GM21576 (cell line): Measurements from ENCODE around the gene MAPK4.
"Not testable (repeated sequence)": the region's sequence is repeated elsewhere in the genome, so short reads cannot be mapped to it uniquely, and the experiment has no call there.

Source experiments
- ATAC-seq: cut with Tn5 transposase; IDR thresholded peaks from one replicate; pipeline ENCODE4 v1.9.1; 2021; ENCODE audit warnings: mild to moderate bottlenecking, moderate library complexity; ENCODE audit not compliant: unreplicated experiment

MAPK4 gene

DNA sequence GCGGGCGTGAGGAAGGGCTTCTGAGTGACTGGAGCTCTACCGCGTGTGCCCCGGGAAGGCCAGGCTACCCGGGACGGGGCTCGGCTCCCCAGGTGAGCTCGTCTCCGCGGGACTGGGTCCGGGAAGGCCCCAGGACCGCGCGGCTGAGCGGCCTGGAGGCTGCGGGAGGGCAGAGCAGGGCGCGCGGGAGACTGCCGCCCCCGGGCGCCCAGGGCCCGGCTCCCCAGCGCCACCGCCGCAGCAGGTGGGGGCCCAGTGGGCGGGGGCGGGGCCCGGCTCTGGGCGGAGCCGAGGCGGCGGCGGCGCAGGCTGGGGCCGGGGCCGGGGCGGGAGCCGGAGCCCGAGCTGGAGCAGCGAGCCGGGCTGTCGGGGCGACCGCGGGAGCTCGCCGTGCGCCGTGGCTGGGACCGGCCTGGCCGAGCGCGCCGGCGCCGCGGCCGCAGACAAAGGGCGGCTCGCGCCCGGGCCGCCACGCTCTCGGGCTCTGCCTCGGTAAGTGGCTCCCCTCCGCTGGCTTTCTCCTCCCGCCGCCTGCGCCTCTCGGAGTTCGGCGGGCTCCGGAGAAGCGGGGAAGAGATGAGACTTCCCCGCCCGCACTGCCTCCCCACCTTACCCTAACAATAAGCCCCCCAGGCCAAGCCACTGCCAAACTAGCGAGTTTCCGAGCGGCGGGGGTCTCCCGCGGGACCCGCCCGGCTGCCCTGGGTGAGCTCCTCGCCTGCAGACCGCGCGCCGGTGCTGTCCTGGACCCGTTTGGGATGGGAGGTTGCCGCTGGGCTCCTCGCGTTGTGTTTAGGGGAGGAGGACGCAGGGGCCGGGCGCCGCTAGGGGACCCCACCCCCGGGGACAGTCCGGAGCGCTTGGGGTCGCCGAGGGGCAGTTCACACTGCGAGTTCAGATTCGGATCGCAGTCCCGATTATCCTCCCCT is at the start of gene MAPK4:
MAPK4 (plus strand) TSS at position 336 of the 929 bp plus-strand sequence. CDS start 103,872 bp downstream, outside the sequence.
- ATAC-seq: no peak

- not testable (repeated sequence) for ATAC-seq
Observed at GRCh38 chr18:50517277-50517676, 42.6 kb upstream of the MAPK4 start.

DNA sequence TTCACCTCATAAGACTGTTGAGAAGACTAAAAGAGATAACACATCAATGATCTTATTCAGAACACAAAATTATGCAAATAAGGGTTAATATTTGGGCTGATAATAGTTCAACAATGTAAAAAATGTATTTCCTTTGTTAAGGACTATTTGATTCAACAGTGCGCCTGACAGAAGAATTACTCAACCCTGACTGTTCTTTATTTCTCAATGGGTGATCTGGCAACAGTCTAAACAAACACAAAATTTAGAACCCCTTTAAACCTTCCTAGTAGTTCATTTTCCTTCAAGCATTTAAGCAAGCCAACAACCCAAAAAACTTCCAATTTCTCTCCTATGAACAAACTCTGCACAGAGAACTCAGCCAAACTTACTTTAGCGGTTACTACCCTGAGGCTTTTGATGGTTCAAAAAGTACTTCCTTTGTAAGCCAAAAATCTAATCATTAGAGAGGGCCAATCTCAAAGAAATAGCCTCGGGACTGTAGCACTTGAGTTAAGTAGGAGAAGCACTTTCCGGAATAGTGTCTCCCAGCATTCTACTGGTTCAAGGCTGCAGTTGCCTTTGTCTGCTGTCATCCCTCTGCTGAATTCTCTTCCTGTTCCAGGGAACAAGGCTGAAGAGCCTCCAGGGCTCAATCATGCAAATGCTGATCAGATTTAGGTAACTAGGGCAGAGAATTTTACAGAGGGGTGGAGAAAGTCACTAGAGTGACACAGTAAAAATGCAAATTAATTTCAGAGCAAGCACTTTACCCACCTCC is 40.9 kb upstream of the MAPK4 start:
- ATAC-seq: no peak

DNA sequence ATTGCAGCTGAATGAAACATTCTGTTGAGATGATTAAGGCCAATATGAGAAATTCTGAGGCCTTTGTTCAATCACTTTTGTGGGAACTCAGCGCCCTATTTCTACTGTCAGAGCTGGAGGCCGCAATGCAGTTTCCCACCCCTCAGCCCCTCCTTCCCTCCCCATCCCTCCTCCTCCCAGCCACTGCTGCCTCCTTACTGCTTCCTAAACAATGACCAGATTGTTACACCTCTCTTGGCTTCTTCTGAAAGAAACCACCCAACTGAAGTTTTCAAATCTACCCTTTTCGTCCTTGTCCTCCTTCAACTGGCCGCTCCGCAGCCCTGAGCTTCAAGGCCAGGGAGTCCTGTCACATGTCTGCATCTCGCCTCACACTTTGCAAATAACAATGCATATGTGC is 36.7 kb upstream of the MAPK4 start:
- ATAC-seq: no peak

GRCh38 chr18:50527636-50528307 is 32.1 kb upstream of the MAPK4 start:
- ATAC-seq: no peak

DNA sequence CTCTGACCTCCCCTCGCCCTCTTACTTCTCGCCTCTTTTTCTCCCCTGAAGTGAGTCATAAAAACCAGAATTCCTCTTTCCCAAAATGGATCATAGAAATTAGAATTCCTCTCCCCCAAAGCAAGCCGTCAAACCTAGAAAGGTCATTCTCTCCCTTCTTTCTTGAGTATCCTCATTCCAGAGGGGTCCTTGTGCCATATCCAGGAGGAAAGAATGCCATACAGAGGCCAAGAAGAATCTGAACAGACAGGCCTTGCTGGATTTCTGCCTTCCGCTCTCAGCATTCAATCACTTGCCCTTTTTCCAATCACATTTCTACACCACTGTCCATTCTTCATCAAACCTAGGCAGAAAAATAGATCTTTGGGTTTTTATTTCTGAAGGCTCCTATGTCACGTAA is 31.1 kb upstream of the MAPK4 start:
- ATAC-seq: no peak

DNA sequence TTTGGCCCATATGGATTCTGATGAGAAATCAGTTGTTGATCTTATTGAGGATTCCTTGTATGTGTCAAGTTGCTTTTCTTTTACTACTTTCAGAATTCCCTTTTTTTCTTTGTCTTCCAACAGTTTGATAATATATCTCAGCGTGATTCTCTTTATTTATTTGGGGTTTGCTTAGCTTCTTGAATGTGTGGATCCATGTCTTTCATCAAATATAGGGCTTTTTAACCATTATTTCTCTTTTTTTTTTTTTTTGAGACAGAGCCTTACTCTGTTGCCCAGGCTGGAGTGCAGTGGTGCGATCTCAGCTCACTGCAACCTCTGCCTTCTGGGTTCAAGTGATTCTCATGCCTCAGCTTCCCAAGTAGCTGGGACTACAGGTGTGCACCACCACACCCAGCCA is 26.1 kb upstream of the MAPK4 start:
- not testable (repeated sequence) for ATAC-seq

DNA sequence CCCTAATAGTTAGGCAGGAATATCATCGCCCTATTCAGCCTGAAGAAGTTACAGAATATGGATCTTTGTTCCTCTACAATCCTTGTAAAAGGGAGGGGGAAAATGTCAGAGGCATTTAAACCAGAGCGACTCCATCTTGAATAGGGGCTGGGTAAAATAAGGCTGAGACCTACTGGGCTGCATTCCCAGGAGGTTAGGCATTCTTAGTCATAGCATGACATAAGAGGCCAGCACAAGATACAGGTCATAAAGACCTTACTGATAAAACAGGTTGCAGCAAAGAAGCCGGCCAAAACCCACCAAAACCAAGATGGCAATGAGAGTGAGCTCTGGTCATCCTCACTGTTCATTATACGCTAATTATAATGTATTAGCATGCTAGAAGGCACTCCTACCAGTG is 15.4 kb upstream of the MAPK4 start:
- ATAC-seq: not testable (repeated sequence)

DNA sequence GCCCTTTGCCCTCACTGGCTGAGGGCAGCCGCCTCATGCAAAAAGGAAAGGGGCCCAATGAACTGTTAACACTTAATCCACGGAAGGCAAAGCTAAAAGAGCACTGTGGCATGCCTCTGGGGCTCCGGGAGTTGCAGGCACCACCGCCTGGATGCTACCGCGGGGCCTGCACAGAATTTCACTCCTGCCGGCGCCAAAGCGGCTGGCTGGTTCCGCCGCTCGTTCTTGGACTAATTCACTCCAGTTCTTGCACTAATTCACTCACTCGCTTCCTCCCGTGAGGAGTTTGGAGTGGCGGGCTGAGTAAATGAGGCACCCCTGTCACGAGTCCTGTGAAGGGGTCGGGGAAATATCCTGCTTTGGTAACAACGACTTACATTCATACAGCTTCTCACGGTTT is 14.0 kb upstream of the MAPK4 start:
- ATAC-seq: no peak

GRCh38 chr18:50548160-50548559 is 11.7 kb upstream of the MAPK4 start:
- ATAC-seq: no peak

- ATAC-seq: not testable (repeated sequence)
Observed at GRCh38 chr18:50551651-50552050, 8.2 kb upstream of the MAPK4 start.

- no peak for ATAC-seq
Observed at GRCh38 chr18:50558157-50558556, 1.7 kb upstream of the MAPK4 start.

- no peak for ATAC-seq
Observed at GRCh38 chr18:50558948-50559751, 737 bp upstream of the MAPK4 start.

DNA sequence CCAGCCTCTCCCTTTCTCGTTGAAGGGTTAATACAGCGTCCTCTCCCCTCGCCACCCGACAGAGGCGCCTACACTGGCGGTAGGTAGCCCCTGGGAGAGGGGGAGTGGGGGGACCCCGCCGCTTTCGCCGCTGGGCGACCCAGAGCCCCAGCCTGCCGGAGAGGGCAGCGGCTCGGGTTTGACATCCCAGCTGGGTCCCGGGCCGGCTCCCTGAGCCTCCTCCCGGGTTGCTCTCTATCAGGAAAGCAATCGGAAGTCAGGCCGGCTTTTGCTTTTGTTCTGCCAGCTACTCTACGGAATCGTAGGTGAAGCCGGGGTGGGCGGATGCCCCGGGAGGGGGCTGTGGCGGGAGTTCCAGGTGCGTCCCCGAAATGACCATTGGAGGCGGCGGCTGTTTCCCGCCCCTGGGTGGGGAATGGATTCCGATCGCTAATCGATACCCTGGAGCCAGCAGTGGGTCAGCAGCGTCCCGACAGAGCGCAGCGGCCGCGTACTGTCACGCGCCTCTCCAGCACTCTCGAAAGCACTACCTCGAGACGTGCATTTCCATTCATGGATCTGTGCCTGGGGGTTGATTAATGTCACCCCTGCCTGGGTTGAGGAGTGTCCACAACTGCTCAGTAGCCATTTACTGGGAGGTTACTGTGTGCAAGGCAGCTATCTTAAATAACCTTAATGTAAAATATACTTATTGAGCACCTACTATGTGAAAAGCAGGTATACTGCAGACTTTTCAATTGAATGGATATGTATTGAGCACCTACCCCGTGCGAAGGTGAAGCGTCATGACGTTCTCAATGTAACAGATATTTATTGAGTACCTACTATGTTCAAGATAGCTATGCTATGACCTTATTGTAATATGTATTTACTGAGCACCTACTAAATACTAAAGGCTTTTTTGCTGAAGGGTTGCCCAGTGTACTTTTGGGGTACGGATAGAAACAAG is 1.1 kb downstream of the MAPK4 start:
- ATAC-seq: no peak

DNA sequence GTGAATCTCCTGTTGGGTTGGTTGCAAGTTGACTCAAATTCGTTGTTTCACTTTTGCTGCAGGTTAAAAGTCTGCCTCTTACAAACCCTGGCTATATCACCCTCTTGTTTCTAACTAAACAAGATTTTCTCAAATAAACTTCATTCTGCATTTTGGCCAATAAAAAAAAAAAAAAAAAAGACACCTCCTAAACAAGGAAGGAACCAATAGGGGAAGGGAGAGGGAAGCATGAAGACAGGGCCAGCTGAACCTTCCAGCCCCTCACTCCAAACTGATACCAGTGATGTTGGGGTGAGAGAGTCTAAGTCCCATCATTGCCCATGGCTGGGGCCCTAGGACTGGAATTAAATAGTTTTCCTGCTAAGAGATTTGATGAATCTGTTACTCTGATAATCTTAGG is 2.4 kb downstream of the MAPK4 start:
- ATAC-seq: not testable (repeated sequence)

DNA sequence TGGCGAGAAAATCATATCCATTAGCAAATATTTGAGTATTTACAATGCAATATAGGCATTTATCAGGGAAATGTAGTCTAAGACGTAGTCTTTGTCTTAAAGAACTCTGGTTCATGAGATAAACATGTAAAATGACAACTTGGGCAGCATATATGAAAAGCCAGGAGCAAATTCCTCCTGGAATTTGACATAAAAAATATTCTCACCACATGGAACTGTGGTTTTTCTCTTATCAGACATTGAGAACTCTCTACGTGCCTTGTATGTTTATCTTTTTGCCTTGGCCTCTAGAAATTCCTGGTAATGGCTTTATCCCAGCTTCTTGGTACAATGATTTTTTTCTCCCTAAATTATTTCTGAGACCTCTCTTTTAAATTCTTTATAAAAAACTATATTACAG is 2.8 kb downstream of the MAPK4 start:
- no peak for ATAC-seq

DNA sequence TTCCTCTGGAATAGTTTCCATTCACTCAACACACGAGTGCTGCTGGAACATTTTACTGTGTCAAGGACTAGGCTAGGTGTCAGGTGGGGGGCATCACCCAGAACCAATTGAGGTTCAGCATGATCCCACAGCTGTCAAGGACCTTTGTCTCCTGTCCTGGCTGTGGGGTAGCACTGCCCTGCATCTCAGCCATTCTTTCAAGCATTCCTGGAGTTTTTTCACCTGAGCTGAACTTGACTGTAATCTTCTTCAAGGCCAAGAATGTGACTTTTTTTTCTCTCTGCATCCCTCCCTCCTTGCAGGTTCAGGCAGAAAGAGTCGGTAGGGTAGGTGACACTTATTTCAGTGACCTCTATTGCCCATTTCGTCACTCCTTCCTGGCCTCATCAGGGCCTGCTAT is 3.5 kb downstream of the MAPK4 start:
- ATAC-seq: no peak

GRCh38 chr18:50569930-50570329 is 10.0 kb downstream of the MAPK4 start:
- ATAC-seq: no peak

- no peak for ATAC-seq
Observed at GRCh38 chr18:50571606-50572005, 11.7 kb downstream of the MAPK4 start.
